ENCODE results near the gene USP9X.
"Not testable (repeated sequence)": the region's sequence is repeated elsewhere in the genome, so short reads cannot be mapped to it uniquely, and the experiment has no call there.

The USP9X gene

DNA sequence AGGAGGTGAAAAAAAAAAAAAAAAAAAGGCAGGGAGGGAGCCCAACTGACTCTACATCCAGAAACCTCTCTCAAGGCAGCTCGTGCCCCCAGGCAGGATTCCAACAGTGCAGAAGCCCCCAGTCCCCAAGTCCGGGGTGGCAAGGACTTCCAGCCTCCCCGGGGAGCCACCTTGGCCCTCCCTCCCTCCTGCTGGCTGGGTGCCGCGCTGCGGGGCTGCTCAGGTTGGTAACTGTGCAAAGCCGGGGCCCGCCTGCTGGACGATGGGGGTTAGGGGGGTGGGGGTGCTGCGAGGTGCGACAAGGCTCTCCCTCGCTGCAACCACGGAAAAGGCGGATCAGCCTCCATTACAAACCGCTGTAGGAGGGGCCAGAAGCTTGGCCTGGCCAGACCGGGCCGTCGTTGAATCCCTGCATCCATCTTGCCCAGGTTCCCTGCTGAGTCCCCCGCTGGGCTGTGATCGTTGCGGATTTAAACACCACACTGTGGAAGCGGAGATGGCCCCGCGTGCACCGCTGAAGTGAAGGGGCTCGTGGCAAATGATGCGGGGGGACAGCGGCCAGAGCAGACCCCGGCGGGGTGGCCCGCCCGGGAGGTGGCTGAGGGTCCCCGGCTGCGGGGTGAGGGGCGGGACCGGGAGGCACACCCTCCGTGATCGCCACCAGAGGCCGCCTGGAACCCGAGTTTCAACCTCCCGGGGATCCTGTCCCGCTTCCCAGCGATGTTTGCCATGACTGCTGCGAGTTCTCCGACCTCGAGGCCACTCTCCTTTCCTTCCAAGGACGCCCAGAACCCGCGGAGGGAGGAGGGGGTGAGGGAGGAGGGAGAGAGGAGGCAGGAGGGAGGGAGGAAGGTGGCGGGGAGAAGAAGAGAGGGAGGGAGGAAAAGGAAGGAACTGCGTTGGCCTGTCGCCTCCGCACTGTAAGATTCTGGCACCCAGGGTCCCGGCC lies 190.7 kb downstream of the USP9X start:
- Histone ChIP-seq H2AFZ (ENCODE audit: low read length) (peak overlapping the region; percentile 95), H3F3A (ENCODE audit: low read depth) (no peaks in the 10 kb centered on the region), H3K9me2 (replicated peaks; ENCODE audit: low read depth, low read length) (no peaks in the 10 kb centered on the region), H4K20me1 (ENCODE audit: insufficient read depth, low read length, poor library complexity, severe bottlenecking) (no peaks in the 10 kb centered on the region), H3K79me2 (ENCODE audit: insufficient read depth, low read length) (no peaks in the 10 kb centered on the region), H3K27me3 (ENCODE audit: insufficient read depth, low read length, poor library complexity, severe bottlenecking) (no peaks in the 10 kb centered on the region), H3K9me3 (ENCODE audit: insufficient read depth, low read depth, low read length) (no peaks in the 10 kb centered on the region), H3K4me3 (ENCODE audit: low read length, poor library complexity, severe bottlenecking) (peak overlapping the region; percentile 78), H3K9ac (ENCODE audit: low read depth, low read length, poor library complexity, severe bottlenecking) (peak overlapping the region; percentile 67), H3K36me3 (ENCODE audit: insufficient read depth, low read length) (no peaks in the 10 kb centered on the region), H3K4me2 (ENCODE audit: low read depth, low read length, poor library complexity, severe bottlenecking) (peak overlapping the region; percentile 73), H3K4me1 (ENCODE audit: insufficient read depth, low read length, poor library complexity, severe bottlenecking) (peaks cover 4% of the 10 kb centered on the region)
- TF ChIP-seq, protein P1, sequence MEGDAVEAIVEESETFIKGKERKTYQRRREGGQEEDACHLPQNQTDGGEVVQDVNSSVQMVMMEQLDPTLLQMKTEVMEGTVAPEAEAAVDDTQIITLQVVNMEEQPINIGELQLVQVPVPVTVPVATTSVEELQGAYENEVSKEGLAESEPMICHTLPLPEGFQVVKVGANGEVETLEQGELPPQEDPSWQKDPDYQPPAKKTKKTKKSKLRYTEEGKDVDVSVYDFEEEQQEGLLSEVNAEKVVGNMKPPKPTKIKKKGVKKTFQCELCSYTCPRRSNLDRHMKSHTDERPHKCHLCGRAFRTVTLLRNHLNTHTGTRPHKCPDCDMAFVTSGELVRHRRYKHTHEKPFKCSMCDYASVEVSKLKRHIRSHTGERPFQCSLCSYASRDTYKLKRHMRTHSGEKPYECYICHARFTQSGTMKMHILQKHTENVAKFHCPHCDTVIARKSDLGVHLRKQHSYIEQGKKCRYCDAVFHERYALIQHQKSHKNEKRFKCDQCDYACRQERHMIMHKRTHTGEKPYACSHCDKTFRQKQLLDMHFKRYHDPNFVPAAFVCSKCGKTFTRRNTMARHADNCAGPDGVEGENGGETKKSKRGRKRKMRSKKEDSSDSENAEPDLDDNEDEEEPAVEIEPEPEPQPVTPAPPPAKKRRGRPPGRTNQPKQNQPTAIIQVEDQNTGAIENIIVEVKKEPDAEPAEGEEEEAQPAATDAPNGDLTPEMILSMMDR (conservative IDR thresholded peaks at IDR 0.05; ENCODE audit: low read length) = peak; percentile 48
- TF ChIP-seq EZH2phosphoT487 (IDR thresholded peaks at IDR 0.05; ENCODE audit: borderline replicate concordance) = no peak

DNA sequence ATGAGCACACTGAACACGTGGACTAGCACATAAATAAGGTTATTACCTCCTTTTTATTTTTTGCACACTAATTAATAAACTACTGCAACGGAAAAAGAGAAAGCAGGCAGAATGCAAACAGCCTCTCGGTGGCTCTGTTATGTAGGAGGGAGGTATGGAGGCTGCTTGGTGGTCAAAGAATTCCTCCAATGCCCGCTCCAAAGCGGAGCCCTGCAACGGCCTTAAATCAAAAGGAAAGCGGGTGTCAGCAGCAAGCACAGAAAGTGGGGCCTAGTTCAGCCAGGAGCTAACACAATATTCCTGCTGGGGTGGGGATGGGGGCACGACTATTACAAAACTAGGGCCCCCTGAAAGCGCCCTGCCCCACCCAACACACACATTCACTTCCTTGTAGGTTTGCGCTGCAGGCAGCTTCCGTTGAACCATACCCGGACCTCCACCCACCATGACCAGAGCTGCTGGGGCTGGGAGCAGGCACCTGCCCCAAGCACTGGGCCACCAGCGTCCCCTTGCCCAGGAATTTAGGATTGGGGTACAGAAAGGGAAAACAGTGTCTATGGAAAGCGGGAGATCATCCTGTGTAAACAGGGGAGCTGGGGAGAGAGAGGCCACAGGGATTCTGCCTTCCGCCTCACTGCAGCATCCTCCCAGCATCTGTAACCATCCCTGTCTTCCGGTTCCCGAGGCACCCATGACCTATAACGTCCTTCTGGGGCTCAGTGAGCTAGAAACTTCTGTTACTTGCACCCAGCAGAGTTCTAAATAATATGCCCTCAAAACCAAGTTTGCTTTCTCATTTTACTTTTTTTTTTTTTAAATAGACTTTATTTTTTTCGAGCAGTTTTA lies 191.6 kb downstream of the USP9X start:
- Histone ChIP-seq H3K9ac (ENCODE audit: low read depth, low read length, poor library complexity, severe bottlenecking) (no peak overlapping the region), H3K79me2 (ENCODE audit: insufficient read depth, low read length) (no peaks in the 10 kb centered on the region), H2AFZ (ENCODE audit: low read length) (peak overlapping the region; percentile 95), H3F3A (ENCODE audit: low read depth) (no peaks in the 10 kb centered on the region), H3K9me2 (replicated peaks; ENCODE audit: low read depth, low read length) (no peaks in the 10 kb centered on the region), H3K27me3 (ENCODE audit: insufficient read depth, low read length, poor library complexity, severe bottlenecking) (no peaks in the 10 kb centered on the region), H4K20me1 (ENCODE audit: insufficient read depth, low read length, poor library complexity, severe bottlenecking) (no peaks in the 10 kb centered on the region), H3K4me1 (ENCODE audit: insufficient read depth, low read length, poor library complexity, severe bottlenecking) (peaks cover 4% of the 10 kb centered on the region), H3K4me3 (ENCODE audit: low read length, poor library complexity, severe bottlenecking) (peak overlapping the region; percentile 78), H3K36me3 (ENCODE audit: insufficient read depth, low read length) (no peaks in the 10 kb centered on the region), H3K9me3 (ENCODE audit: insufficient read depth, low read depth, low read length) (no peaks in the 10 kb centered on the region), H3K4me2 (ENCODE audit: low read depth, low read length, poor library complexity, severe bottlenecking) (peak overlapping the region; percentile 73)
- TF ChIP-seq, protein P1 (conservative IDR thresholded peaks at IDR 0.05; ENCODE audit: low read length) = no peak
- no peak for TF ChIP-seq EZH2phosphoT487 (IDR thresholded peaks at IDR 0.05; ENCODE audit: borderline replicate concordance)

DNA sequence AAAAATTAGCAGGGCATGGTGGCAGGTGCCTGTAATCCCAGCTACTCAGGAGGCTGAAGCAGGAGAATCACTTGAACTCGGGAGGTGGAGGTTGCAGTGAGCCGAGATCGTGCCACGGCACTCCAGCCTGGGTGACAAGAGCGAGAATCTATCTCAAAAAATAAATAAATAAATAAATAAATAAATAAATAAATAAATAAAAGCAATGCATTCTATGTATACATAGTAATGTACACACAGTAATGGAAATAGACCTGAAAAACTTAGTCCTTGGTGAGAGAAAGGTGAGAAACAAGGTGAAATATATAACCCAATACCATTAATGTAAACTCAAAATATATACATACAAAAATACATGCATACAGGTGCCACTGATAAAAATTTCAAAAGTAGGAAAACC lies 197.1 kb downstream of the USP9X start:
- H3K9ac ChIP-seq (ENCODE audit: low read depth, low read length, poor library complexity, severe bottlenecking) = not testable (repeated sequence)

DNA sequence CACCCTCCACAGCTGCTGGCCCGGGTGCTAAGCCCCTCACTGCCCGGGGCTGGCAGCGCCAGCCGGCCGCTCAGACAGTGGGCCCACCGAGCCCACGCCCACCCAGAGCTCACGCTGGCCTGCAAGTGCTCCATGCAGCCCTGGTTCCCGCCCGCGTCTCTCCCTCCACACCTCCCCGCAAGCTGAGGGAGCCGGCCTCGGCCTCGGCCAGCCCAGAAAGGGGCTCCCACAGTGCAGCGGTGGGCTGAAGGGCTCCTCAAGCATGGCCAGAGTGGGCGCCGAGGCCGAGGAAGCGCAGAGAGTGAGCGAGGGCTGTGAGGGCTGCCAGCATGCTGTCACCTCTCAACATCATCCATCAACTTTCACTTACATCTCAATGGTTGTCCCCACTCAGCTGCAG lies 200.7 kb downstream of the USP9X start:
- H3K9ac ChIP-seq (ENCODE audit: low read depth, low read length, poor library complexity, severe bottlenecking); H3K27me3 ChIP-seq (ENCODE audit: insufficient read depth, low read length, poor library complexity, severe bottlenecking); H3K9me3 ChIP-seq (ENCODE audit: insufficient read depth, low read depth, low read length); H3K79me2 ChIP-seq (ENCODE audit: insufficient read depth, low read length); H3K9me2 ChIP-seq (replicated peaks; ENCODE audit: low read depth, low read length); H3K4me3 ChIP-seq (ENCODE audit: low read length, poor library complexity, severe bottlenecking); H3F3A ChIP-seq (ENCODE audit: low read depth); H3K4me1 ChIP-seq (ENCODE audit: insufficient read depth, low read length, poor library complexity, severe bottlenecking); H2AFZ ChIP-seq (ENCODE audit: low read length); H3K4me2 ChIP-seq (ENCODE audit: low read depth, low read length, poor library complexity, severe bottlenecking); H4K20me1 ChIP-seq (ENCODE audit: insufficient read depth, low read length, poor library complexity, severe bottlenecking); H3K36me3 ChIP-seq (ENCODE audit: insufficient read depth, low read length): not testable (repeated sequence)

More for the DNA sequence above, 197.1 kb downstream of the USP9X start:
- H3F3A ChIP-seq (ENCODE audit: low read depth); H3K27me3 ChIP-seq (ENCODE audit: insufficient read depth, low read length, poor library complexity, severe bottlenecking); H3K9me3 ChIP-seq (ENCODE audit: insufficient read depth, low read depth, low read length); H2AFZ ChIP-seq (ENCODE audit: low read length); H3K79me2 ChIP-seq (ENCODE audit: insufficient read depth, low read length); H3K4me1 ChIP-seq (ENCODE audit: insufficient read depth, low read length, poor library complexity, severe bottlenecking); H3K4me3 ChIP-seq (ENCODE audit: low read length, poor library complexity, severe bottlenecking); H4K20me1 ChIP-seq (ENCODE audit: insufficient read depth, low read length, poor library complexity, severe bottlenecking); H3K9me2 ChIP-seq (replicated peaks; ENCODE audit: low read depth, low read length); H3K36me3 ChIP-seq (ENCODE audit: insufficient read depth, low read length); H3K4me2 ChIP-seq (ENCODE audit: low read depth, low read length, poor library complexity, severe bottlenecking): not testable (repeated sequence)
